Epithelial cell of esophagus (primary cell): ENCODE measurements around the gene RNASE8.

Experiments used
- DNase-seq: peaks from one replicate; pipeline ENCODE4 v3.0.0; 2010; ENCODE audit warnings: low read depth
- H3K4me3 ChIP-seq: 2 replicates; pipeline ENCODE4 v1.5.1; 2011; ENCODE audit warnings: mild to moderate bottlenecking, low read length, control low read depth
- CTCF ChIP-seq: IDR thresholded peaks from 2 replicates; pipeline ENCODE4 v1.5.1; 2011; ENCODE audit warnings: low read depth, mild to moderate bottlenecking, low read length, control low read depth, inconsistent platforms; ENCODE audit not compliant: insufficient read depth; ENCODE audit errors: missing control alignments

Gene RNASE8

GRCh38 chr14:21103411-21103709 is 45.7 kb downstream of the RNASE8 start:
- DNase-seq, result no peak
- H3K4me3 ChIP-seq, result peak overlapping the region; percentile 75
- no peak for TF ChIP-seq CTCF

GRCh38 chr14:21103710-21104447 is 46.3 kb downstream of the RNASE8 start:
- H3K4me3 ChIP-seq, result peak overlapping the region; percentile 75
- peak; percentile 73 for TF ChIP-seq CTCF
- peak; percentile 96 for DNase-seq

GRCh38 chr14:21104448-21105060 is 46.9 kb downstream of the RNASE8 start:
- TF ChIP-seq CTCF, result peak; percentile 99
- peak; percentile 88 for DNase-seq
- H3K4me3 ChIP-seq, result peak overlapping the region; percentile 75

- H3K4me3 ChIP-seq, result no peak overlapping the region
- no peak for TF ChIP-seq CTCF
- DNase-seq, result no peak
Measured at GRCh38 chr14:21105095-21105494, 47.5 kb downstream of the RNASE8 start.

- TF ChIP-seq CTCF, result no peak
- H3K4me3 ChIP-seq, result no peak overlapping the region
- DNase-seq, result peak; percentile 82
Measured at GRCh38 chr14:21106176-21106497, 48.5 kb downstream of the RNASE8 start.

GRCh38 chr14:21106498-21107282 is 49.1 kb downstream of the RNASE8 start:
- TF ChIP-seq CTCF, result peak; percentile 94
- peak; percentile 81 for DNase-seq
- no peak overlapping the region for H3K4me3 ChIP-seq

- no peak overlapping the region for H3K4me3 ChIP-seq
- TF ChIP-seq CTCF, result no peak
- DNase-seq, result peak; percentile 52
Measured at GRCh38 chr14:21107283-21107800, 49.7 kb downstream of the RNASE8 start.
